GM23248 (cell line): Measurements from ENCODE around the gene YARS2. TPM values are rescaled to one million over a fixed set of nuclear protein-coding genes. Genes with fewer than 3 reads are reported as not detected.

ENCODE experiments used
- DNase-seq: peaks from one replicate; pipeline ENCODE4 v3.0.0-alpha.2; 2015
- H2AFZ ChIP-seq: fragments of 200-600 bp; sonication (generic); 2 replicates; pipeline ENCODE4 v1.6.1; 2016; ENCODE audit warnings: antibody characterized with exemption
- H3F3A ChIP-seq: fragments of 200-600 bp; sonication (generic); 2 replicates; pipeline ENCODE4 v1.6.1; 2016; ENCODE audit warnings: mild to moderate bottlenecking, antibody characterized with exemption, mixed run types; ENCODE audit not compliant: insufficient read depth
- H3K27ac ChIP-seq: fragments of 200-600 bp; sonication (generic); 2 replicates; pipeline ENCODE4 v1.5.1; 2016; ENCODE audit warnings: mild to moderate bottlenecking
- H3K27me3 ChIP-seq: fragments of 200-600 bp; sonication (generic); replicated peaks from 2 replicates; pipeline ENCODE4 v1.6.1; 2016; ENCODE audit warnings: mild to moderate bottlenecking; ENCODE audit not compliant: insufficient read depth
- H3K36me3 ChIP-seq: fragments of 200-600 bp; sonication (generic); 2 replicates; pipeline ENCODE4 v1.6.1; 2016; ENCODE audit warnings: low read depth, mild to moderate bottlenecking
- H3K4me1 ChIP-seq: fragments of 200-600 bp; sonication (generic); 2 replicates; pipeline ENCODE4 v1.6.1; 2016; ENCODE audit warnings: mild to moderate bottlenecking; ENCODE audit not compliant: insufficient read depth
- H3K4me2 ChIP-seq: fragments of 200-600 bp; sonication (generic); one replicate; pipeline ENCODE4 v1.6.1; 2016; ENCODE audit warnings: mild to moderate bottlenecking; ENCODE audit not compliant: unreplicated experiment
- H3K4me3 ChIP-seq: fragments of 200-600 bp; sonication (generic); 2 replicates; pipeline ENCODE4 v1.5.1; 2016; ENCODE audit warnings: mild to moderate bottlenecking
- H3K79me2 ChIP-seq: fragments of 200-600 bp; sonication (generic); 2 replicates; pipeline ENCODE4 v1.6.1; 2016; ENCODE audit warnings: mild to moderate bottlenecking; ENCODE audit not compliant: insufficient read depth
- H3K9ac ChIP-seq: fragments of 200-600 bp; sonication (generic); 2 replicates; pipeline ENCODE4 v1.6.1; 2016; ENCODE audit warnings: mild to moderate bottlenecking
- H3K9me2 ChIP-seq: fragments of 200-600 bp; sonication (generic); 2 replicates; pipeline ENCODE4 v1.6.1; 2016; ENCODE audit warnings: mixed run types, mild to moderate bottlenecking, moderate library complexity; ENCODE audit not compliant: insufficient read depth
- H3K9me3 ChIP-seq: fragments of 200-600 bp; sonication (generic); one replicate; pipeline ENCODE4 v1.6.1; 2017; ENCODE audit warnings: low read depth
- H4K20me1 ChIP-seq: fragments of 200-600 bp; sonication (generic); 2 replicates; pipeline ENCODE4 v1.6.0; 2016; ENCODE audit not compliant: insufficient read depth
- EZH2 ChIP-seq: fragments of 200-600 bp; sonication (generic); IDR thresholded peaks from 2 replicates; pipeline ENCODE4 v1.6.1; 2018; ENCODE audit warnings: antibody characterized with exemption, mild to moderate bottlenecking; ENCODE audit not compliant: insufficient read depth, poor library complexity, severe bottlenecking
- EZH2phosphoT487 ChIP-seq: fragments of 200-600 bp; sonication (generic); IDR thresholded peaks from 2 replicates; pipeline ENCODE4 v1.6.1; 2018; ENCODE audit warnings: antibody characterized with exemption, moderate library complexity, mild to moderate bottlenecking, low read depth; ENCODE audit not compliant: insufficient read depth
- WGBS, 2 experiments: methylation state at CpG; one replicate each; pipeline ENCODE4 v1.1.6; 2015 to 2017; ENCODE audit warnings: low lambda C conversion rate in 2 of 2, low coverage in 1 of 2; ENCODE audit errors: missing lambda C conversion rate in 2 of 2; 5-methylcytosine and 5-hydroxymethylcytosine counted together
- in situ Hi-C: fragments of 300-500 bp; cut with MboI; formaldehyde crosslinking; loops from 2 replicates; pipeline ENCODE4 v1.15.0; 2020
- polyA plus RNA-seq: library from polyadenylated mRNA; unstranded; fragments of >200 nt; fragmentation: Nextera tagmentation; extraction: Ambion mirVana; gene quantifications from 2 replicates; pipeline ENCODE4 v1.2.1, GENCODE V29; 2016
- total RNA-seq: library from RNA; depleted of rRNA; stranded (reverse); fragments of >200 nt; shearing (Covaris generic); gene quantifications from 2 replicates; pipeline ENCODE4 v1.2.3, GENCODE V29; 2014

The YARS2 gene
- total and polyA plus RNA-seq, 2 experiments from 2014 or later: 30.8 to 33.1 TPM

DNA sequence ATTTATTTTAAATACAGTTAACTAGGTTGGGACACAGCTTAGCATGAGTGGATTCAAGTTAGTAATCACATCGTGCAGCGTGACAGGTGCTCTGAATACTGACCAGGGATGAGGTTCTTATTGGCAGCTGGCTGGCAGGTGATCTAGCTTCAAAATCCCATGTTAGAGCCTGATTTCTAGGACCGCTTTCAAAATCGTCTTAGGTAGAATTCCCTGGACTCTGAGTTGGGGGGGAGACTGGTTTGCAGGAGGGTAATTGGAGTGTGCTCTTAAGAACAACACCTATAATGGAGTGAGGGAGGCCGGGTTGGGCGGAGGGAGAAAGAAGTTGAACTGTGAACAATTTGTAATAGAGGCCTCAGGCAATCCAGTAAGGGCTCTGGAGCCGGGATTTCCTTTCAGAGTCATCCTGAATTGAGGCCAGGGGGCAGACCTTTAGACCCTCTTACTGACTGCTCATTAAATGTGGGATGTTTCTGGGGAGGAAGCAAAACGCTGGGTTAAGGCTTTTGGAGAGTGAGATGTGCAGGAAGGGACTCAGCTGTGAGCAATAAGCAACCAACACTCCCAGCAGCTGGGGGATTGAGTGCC lies 874 bp upstream of the YARS2 start:
- in situ Hi-C loops: loop anchor here (25.0 kb wide), 1 partner anchor 681 kb away; the partner anchor contains the start of gene SYT10
- no peaks in the 10 kb centered on the region for H3K9me2 ChIP-seq
- peaks cover 15% of the 10 kb centered on the region for H3K36me3 ChIP-seq
- peaks cover 33% of the 10 kb centered on the region for H3K79me2 ChIP-seq
- TF ChIP-seq EZH2phosphoT487 (no peak), EZH2 (no peak)
- WGBS, 2 experiments: 29 to 30% methylated on average over 8 of the region's 8 CpGs
- H3K4me3 ChIP-seq: peak overlapping the region; percentile 99
- H3K9me3 ChIP-seq: no peaks in the 10 kb centered on the region
- H2AFZ ChIP-seq: peak overlapping the region; percentile 100
- H3F3A ChIP-seq: peaks cover 10% of the 10 kb centered on the region
- H3K4me1 ChIP-seq: peaks cover 16% of the 10 kb centered on the region; the same call in 1 of the 2 replicates
- peak overlapping the region; percentile 100 for H3K4me2 ChIP-seq
- H3K9ac ChIP-seq: peak overlapping the region; percentile 97
- H3K27ac ChIP-seq: no peak overlapping the region
- no peaks in the 10 kb centered on the region for H4K20me1 ChIP-seq
- H3K27me3 ChIP-seq: peaks cover 4% of the 10 kb centered on the region; the same call in 1 of the 2 replicates
- no peak for DNase-seq

GRCh38 chr12:32755051-32755653 lies 545 bp downstream of the YARS2 start:
- Histone ChIP-seq H4K20me1 (no peaks in the 10 kb centered on the region), H3K27ac (peak overlapping the region; percentile 94), H3K9me2 (no peaks in the 10 kb centered on the region), H3F3A (peaks cover 10% of the 10 kb centered on the region), H3K4me1 (peaks cover 16% of the 10 kb centered on the region; the same call in 1 of the 2 replicates), H3K9ac (peak overlapping the region; percentile 97), H3K36me3 (peaks cover 21% of the 10 kb centered on the region), H3K9me3 (no peaks in the 10 kb centered on the region), H3K79me2 (peaks cover 35% of the 10 kb centered on the region), H3K27me3 (no peaks in the 10 kb centered on the region), H3K4me2 (peak overlapping the region; percentile 100), H3K4me3 (peak overlapping the region; percentile 99), H2AFZ (peak overlapping the region; percentile 100)
- 0 to 2% methylated on average over 31 to 40 of the region's 40 CpGs for WGBS, 2 experiments
- in situ Hi-C loops: loop anchor here (25.0 kb wide), 1 partner anchor 682 kb away; the partner anchor contains the start of gene SYT10
- TF ChIP-seq EZH2phosphoT487: no peak
- no peak for TF ChIP-seq EZH2
- DNase-seq: peak; percentile 89

DNA sequence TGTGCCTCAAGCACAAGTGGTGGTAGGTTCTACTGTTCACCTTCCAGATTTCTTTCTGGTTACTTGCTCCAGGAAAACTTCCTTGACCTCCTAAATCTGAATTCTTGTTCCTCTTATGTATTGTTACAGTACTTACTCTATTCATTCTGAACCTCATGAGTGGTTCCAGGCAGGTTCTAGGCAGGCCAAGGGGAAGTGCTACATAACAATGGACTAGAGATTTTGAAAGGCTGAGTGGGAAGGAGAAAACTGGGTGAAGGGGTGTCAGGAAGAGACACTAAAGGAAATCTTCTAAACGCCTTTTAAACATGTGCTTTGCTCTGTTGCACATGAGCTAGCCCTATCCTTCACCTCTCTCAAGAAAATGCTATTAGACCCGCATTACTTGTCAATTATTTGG lies 1.6 kb downstream of the YARS2 start:
- TF ChIP-seq EZH2: no peak
- TF ChIP-seq EZH2phosphoT487: no peak
- H3K36me3 ChIP-seq: peaks cover 31% of the 10 kb centered on the region
- H3K4me3 ChIP-seq: peak overlapping the region; percentile 99
- H3K4me2 ChIP-seq: peak overlapping the region; percentile 100
- DNase-seq: peak; percentile 21
- H3K4me1 ChIP-seq: peaks cover 16% of the 10 kb centered on the region; the same call in 1 of the 2 replicates
- H3K27me3 ChIP-seq: no peaks in the 10 kb centered on the region
- 18 to 27% methylated on average over 2 of the region's 2 CpGs for WGBS, 2 experiments
- peak overlapping the region; percentile 94 for H3K27ac ChIP-seq
- in situ Hi-C loops: loop anchor here (25.0 kb wide), 1 partner anchor 683 kb away; the partner anchor contains the start of gene SYT10
- H4K20me1 ChIP-seq: no peaks in the 10 kb centered on the region
- H3F3A ChIP-seq: peaks cover 10% of the 10 kb centered on the region
- peaks cover 35% of the 10 kb centered on the region for H3K79me2 ChIP-seq
- no peaks in the 10 kb centered on the region for H3K9me3 ChIP-seq
- H2AFZ ChIP-seq: peak overlapping the region; percentile 100; the same call in 1 of the 2 replicates
- H3K9me2 ChIP-seq: no peaks in the 10 kb centered on the region
- H3K9ac ChIP-seq: peak overlapping the region; percentile 97

DNA sequence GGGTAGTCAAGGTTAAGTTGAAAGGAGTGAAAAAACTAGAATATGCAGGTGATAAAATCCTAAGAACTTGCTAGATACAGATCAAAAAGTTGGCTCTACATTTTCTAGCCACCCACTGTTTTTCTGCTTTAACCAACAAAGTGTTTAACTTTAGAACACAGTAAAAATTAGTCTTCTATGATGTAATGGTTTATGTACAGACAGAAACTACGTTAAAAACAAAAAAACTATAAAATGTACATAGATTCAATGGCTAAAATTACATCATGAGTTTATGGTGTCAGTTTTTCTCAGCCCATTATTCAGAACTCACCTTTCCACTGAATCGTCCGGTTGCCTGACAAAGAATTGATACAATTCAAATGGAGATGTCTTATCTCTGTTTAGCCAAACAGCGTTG lies 2.1 kb downstream of the YARS2 start:
- Histone ChIP-seq H3K36me3 (peaks cover 36% of the 10 kb centered on the region), H3K9ac (peak overlapping the region; percentile 97; the same call in 1 of the 2 replicates), H3K4me2 (peak overlapping the region; percentile 100), H2AFZ (no peak overlapping the region), H3K4me3 (peak overlapping the region; percentile 99; the same call in 1 of the 2 replicates), H3K9me3 (no peaks in the 10 kb centered on the region), H3K27ac (no peak overlapping the region), H3K9me2 (no peaks in the 10 kb centered on the region), H4K20me1 (no peaks in the 10 kb centered on the region), H3K79me2 (peaks cover 35% of the 10 kb centered on the region), H3K27me3 (no peaks in the 10 kb centered on the region), H3K4me1 (peaks cover 16% of the 10 kb centered on the region; the same call in 1 of the 2 replicates), H3F3A (peaks cover 10% of the 10 kb centered on the region)
- no peak for TF ChIP-seq EZH2
- no peak for DNase-seq
- WGBS, 2 experiments: 79 to 86% methylated on average over 4 of the region's 4 CpGs
- in situ Hi-C loops: loop anchor here (25.0 kb wide), 1 partner anchor 684 kb away; the partner anchor contains the start of gene SYT10
